Uterus (tissue), 2 donors: ENCODE results near the gene BLNK.

ENCODE experiments used
- POLR2A ChIP-seq, 2 donors: fragments of 450-650 bp; IDR thresholded peaks; one replicate each; pipeline ENCODE4 v1.6.1; 2016; ENCODE audit warnings: antibody characterized with exemption in 2 of 2, mild to moderate bottlenecking in 1 of 2, moderate library complexity in 1 of 2
- TF ChIP-seq, protein P1 (sequence below), 4 experiments: fragments of 200-600 bp in 2 of 4; fragments of 450-650 bp in 2 of 4; sonication (generic) in 2 of 4; IDR thresholded peaks; one replicate each; pipeline ENCODE4 v1.5.1; 2016 to 2019; ENCODE audit warnings: antibody characterized with exemption in 4 of 4, mild to moderate bottlenecking in 2 of 4, moderate library complexity in 1 of 4

GRCh38 chr10:96301616-96302015 is 30.2 kb upstream of the BLNK start:
- TF ChIP-seq, protein P1, sequence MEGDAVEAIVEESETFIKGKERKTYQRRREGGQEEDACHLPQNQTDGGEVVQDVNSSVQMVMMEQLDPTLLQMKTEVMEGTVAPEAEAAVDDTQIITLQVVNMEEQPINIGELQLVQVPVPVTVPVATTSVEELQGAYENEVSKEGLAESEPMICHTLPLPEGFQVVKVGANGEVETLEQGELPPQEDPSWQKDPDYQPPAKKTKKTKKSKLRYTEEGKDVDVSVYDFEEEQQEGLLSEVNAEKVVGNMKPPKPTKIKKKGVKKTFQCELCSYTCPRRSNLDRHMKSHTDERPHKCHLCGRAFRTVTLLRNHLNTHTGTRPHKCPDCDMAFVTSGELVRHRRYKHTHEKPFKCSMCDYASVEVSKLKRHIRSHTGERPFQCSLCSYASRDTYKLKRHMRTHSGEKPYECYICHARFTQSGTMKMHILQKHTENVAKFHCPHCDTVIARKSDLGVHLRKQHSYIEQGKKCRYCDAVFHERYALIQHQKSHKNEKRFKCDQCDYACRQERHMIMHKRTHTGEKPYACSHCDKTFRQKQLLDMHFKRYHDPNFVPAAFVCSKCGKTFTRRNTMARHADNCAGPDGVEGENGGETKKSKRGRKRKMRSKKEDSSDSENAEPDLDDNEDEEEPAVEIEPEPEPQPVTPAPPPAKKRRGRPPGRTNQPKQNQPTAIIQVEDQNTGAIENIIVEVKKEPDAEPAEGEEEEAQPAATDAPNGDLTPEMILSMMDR (IDR thresholded peaks at IDR 0.05), result no peak
- TF ChIP-seq POLR2A (IDR thresholded peaks at IDR 0.05), result no peak
